Naive thymus-derived CD8-positive, alpha-beta T cell (primary cell): ENCODE measurements around the gene GMIP. TPM values are rescaled to one million over a fixed set of nuclear protein-coding genes. Genes with fewer than 3 reads are reported as not detected.
"Not testable (repeated sequence)": the region's sequence is repeated elsewhere in the genome, so short reads cannot be mapped to it uniquely, and the experiment has no call there.

Source experiments
- ATAC-seq, 2 donors: fragments of 150-1000 bp; cut with Tn5 transposase in 1 of 2; sonication (Bioruptor Pico), chemical (Tn5 transposase) in 1 of 2; 1 replicate in 1 of 2; 2 replicates in 1 of 2; pipeline ENCODE4 v1.10.0; 2021; ENCODE audit warnings: mild to moderate bottlenecking in 2 of 2, moderate library complexity in 2 of 2
- POLR2A ChIA-PET: fragments of 350-600 bp; sonication (Branson Sonifier 250); formaldehyde crosslinking; loops from one replicate; lab custom pipeline; 2021; ENCODE audit warnings: antibody characterized with exemption; lab: Charles Lee
- DNase-seq, 10 donors: peaks; one replicate each; pipeline versions ENCODE4 v3.0.0 to v3.0.0-alpha.2; 2020 to 2022
- H3K27ac Mint-ChIP-seq, 10 donors: one replicate each; pipeline ENCODE4 v1.8.0; 2020 to 2022; ENCODE audit warnings: mild to moderate bottlenecking in 10 of 10, mixed read lengths in 10 of 10, moderate library complexity in 4 of 10, inconsistent platforms in 1 of 10
- H3K27me3 Mint-ChIP-seq, 5 donors: one replicate each; pipeline ENCODE4 v1.8.0; 2021 to 2022; ENCODE audit warnings: mixed read lengths in 5 of 5
- H3K36me3 Mint-ChIP-seq, 3 donors: one replicate each; pipeline ENCODE4 v1.8.0; 2020 to 2022; ENCODE audit warnings: mixed read lengths in 3 of 3, mild to moderate bottlenecking in 2 of 3, inconsistent platforms in 1 of 3
- H3K4me1 Mint-ChIP-seq, 4 donors: one replicate each; pipeline ENCODE4 v1.8.0; 2021 to 2022; ENCODE audit warnings: mixed read lengths in 4 of 4
- H3K4me3 Mint-ChIP-seq, 10 donors: one replicate each; pipeline ENCODE4 v1.8.0; 2020 to 2022; ENCODE audit warnings: mild to moderate bottlenecking in 10 of 10, mixed read lengths in 10 of 10, moderate library complexity in 6 of 10, inconsistent platforms in 1 of 10
- H3K9me3 Mint-ChIP-seq, 9 donors: one replicate each; pipeline ENCODE4 v1.8.0; 2020 to 2022; ENCODE audit warnings: mixed read lengths in 9 of 9, mild to moderate bottlenecking in 3 of 9, inconsistent platforms in 1 of 9, moderate library complexity in 1 of 9
- polyA plus RNA-seq, 3 donors: library from polyadenylated mRNA; unstranded; fragments of 300-500 nt; fragmentation: Illumina TruSeq; gene quantifications; one replicate each; pipeline ENCODE4 v1.2.3, GENCODE V29; 2021
- total RNA-seq, 8 experiments: library from RNA in 2 of 8; stranded (reverse) in 2 of 8; gene quantifications; one replicate each; pipeline ENCODE4 v1.2.3 and lab custom pipeline; 2021 to 2026

Gene GMIP
- total and polyA plus RNA-seq, 5 experiments from 2014 or later, result 40.6 to 135 (median 72.4) TPM

GRCh38 chr19:19670070-19670551 is 26.7 kb upstream of the GMIP start:
- ATAC-seq (no peak), DNase-seq (no peak)
- Mint-ChIP-seq H3K9me3 (peaks cover 0 to 68% (median 2%) of the 10 kb centered on the region in 9 donors), H3K36me3 (peaks cover 6 to 55% (median 51%) of the 10 kb centered on the region in 3 donors), H3K27ac (peak overlapping the region; percentile 93 to 100 (median 96)), H3K4me3 (peak overlapping the region; percentile 82 to 95 (median 90)), H3K4me1 (peaks cover 8 to 55% (median 37%) of the 10 kb centered on the region in 4 donors), H3K27me3 (peaks cover 0 to 3% (median 0%) of the 10 kb centered on the region in 5 donors)
- POLR2A ChIA-PET, result interaction anchor here (0.6 to 12.8 kb wide), 24 partner anchors 8 to 407 kb away, joined by 3 to 289 read pairs (median 18); partner anchors contain the start of genes GATAD2A, GMIP, LPAR2 and NDUFA13

- peak; percentile 68 to 75 for ATAC-seq
- Mint-ChIP-seq H3K27me3 (peaks cover 0 to 3% (median 0%) of the 10 kb centered on the region in 5 donors), H3K36me3 (peaks cover 0 to 41% (median 41%) of the 10 kb centered on the region in 3 donors), H3K27ac (peak within 1 kb of the TSS; percentile 93 to 100 (median 97)), H3K4me1 (peaks cover 6 to 54% (median 35%) of the 10 kb centered on the region in 4 donors), H3K4me3 (peak within 1 kb of the TSS; percentile 82 to 95 (median 90)), H3K9me3 (peaks cover 0 to 58% (median 0%) of the 10 kb centered on the region in 9 donors)
- POLR2A ChIA-PET, result interaction anchor here (0.5 to 12.8 kb wide), 58 partner anchors 9 to 1877 kb away, joined by 3 to 289 read pairs (median 5); partner anchors contain the start of genes GATAD2A, GMIP, JUND and LPAR2
- peak; percentile 88 to 99 (median 95) for DNase-seq
Measured at GRCh38 chr19:19668230-19669012, 25.0 kb upstream of the GMIP start, which contains the start of gene ZNF101. TSS of gene ZNF101 (plus strand) at chr19:19668839. CDS start at chr19:19668964, 125 bp downstream.

GRCh38 chr19:19665420-19665948 is 22.0 kb upstream of the GMIP start:
- not testable (repeated sequence) for DNase-seq, ATAC-seq, H3K27me3 Mint-ChIP-seq
- POLR2A ChIA-PET, result interaction anchor here (0.6 to 12.8 kb wide), 11 partner anchors 11 to 156 kb away, joined by 3 to 289 read pairs (median 5); partner anchors contain the start of genes LPAR2, ZNF14 and ZNF506
- Mint-ChIP-seq H3K4me1 (peaks cover 21 to 60% (median 45%) of the 10 kb centered on the region in 4 donors), H3K9me3 (peaks cover 0 to 33% (median 0%) of the 10 kb centered on the region in 9 donors), H3K36me3 (peaks cover 0 to 20% (median 16%) of the 10 kb centered on the region in 3 donors), H3K27ac (peak overlapping the region in 6 of 10 donors; percentile 11 to 56 (median 32)), H3K4me3 (peak overlapping the region in 4 of 10 donors; percentile 18 to 41 (median 26))

GRCh38 chr19:19663256-19664120 is 20.0 kb upstream of the GMIP start, which contains the start of gene ATP13A1:
TSS of gene ATP13A1 (minus strand) at chr19:19663676. CDS start at chr19:19663666, 10 bp downstream.
- Mint-ChIP-seq H3K4me3 (peak within 1 kb of the TSS; percentile 83 to 97 (median 94)), H3K27me3 (peaks cover 0 to 3% (median 0%) of the 10 kb centered on the region in 5 donors), H3K4me1 (peaks cover 23 to 50% (median 40%) of the 10 kb centered on the region in 4 donors), H3K9me3 (peaks cover 0 to 18% (median 0%) of the 10 kb centered on the region in 9 donors), H3K27ac (peak within 1 kb of the TSS; percentile 93 to 100 (median 98)), H3K36me3 (peaks cover 0 to 19% (median 6%) of the 10 kb centered on the region in 3 donors)
- ATAC-seq, result peak; percentile 73 to 76
- DNase-seq, result peak; percentile 81 to 98 (median 93)
- POLR2A ChIA-PET, result interaction anchor here (0.6 to 12.8 kb wide), 34 partner anchors 9 to 1842 kb away, joined by 3 to 289 read pairs (median 4); partner anchors contain the start of genes GMIP, LPAR2, ZNF14 and ZNF253

DNA sequence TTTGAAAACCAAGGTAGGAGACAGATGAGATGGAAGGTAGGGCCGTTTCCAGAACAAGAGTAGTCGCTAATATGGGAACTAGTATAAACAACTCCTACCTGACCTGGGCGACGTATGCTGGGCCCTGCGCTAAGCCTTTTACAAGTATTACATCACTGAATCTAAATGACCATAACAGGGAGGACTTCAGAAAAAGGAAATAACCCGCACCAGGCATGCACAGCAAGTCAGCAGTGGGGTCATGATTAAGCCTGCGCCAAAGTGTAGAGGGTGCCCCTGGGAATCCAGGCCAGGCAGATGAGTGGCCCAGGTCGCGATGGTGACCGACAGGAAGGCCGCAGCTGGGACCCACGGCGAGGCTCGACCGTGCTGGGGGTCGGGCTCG is 19.4 kb upstream of the GMIP start:
- POLR2A ChIA-PET, result interaction anchor here (0.6 to 12.8 kb wide), 22 partner anchors 8 to 238 kb away, joined by 3 to 289 read pairs (median 6); partner anchors contain the start of genes GMIP, LPAR2, ZNF14 and ZNF253
- ATAC-seq (peak in 1 of 2 donors; percentile 0), DNase-seq (no peak)
- peak overlapping the region; percentile 88 to 96 (median 93) for H3K27ac Mint-ChIP-seq
- H3K4me3 Mint-ChIP-seq, result peak overlapping the region; percentile 79 to 94 (median 91)
- H3K36me3 Mint-ChIP-seq, result peaks cover 0 to 26% (median 9%) of the 10 kb centered on the region in 3 donors
- peaks cover 23 to 49% (median 34%) of the 10 kb centered on the region in 4 donors for H3K4me1 Mint-ChIP-seq
- H3K27me3 Mint-ChIP-seq, result no peaks in the 10 kb centered on the region
- peaks cover 0 to 12% (median 0%) of the 10 kb centered on the region in 9 donors for H3K9me3 Mint-ChIP-seq

- Mint-ChIP-seq H3K9me3 (peaks cover 0 to 7% (median 0%) of the 10 kb centered on the region in 9 donors), H3K4me3 (peak overlapping the region; percentile 79 to 94 (median 91)), H3K27ac (peak overlapping the region; percentile 88 to 96 (median 93)), H3K36me3 (peaks cover 0 to 30% (median 9%) of the 10 kb centered on the region in 3 donors), H3K4me1 (peaks cover 23 to 44% (median 31%) of the 10 kb centered on the region in 4 donors), H3K27me3 (no peaks in the 10 kb centered on the region)
- DNase-seq (peak in 1 of 10 donors; percentile 53), ATAC-seq (no peak)
- POLR2A ChIA-PET, result interaction anchor here (0.6 to 12.8 kb wide), 15 partner anchors 8 to 239 kb away, joined by 3 to 289 read pairs (median 11); partner anchors contain the start of genes GMIP, LPAR2, ZNF14 and ZNF506
Measured at GRCh38 chr19:19662344-19662743, 18.9 kb upstream of the GMIP start.

DNA sequence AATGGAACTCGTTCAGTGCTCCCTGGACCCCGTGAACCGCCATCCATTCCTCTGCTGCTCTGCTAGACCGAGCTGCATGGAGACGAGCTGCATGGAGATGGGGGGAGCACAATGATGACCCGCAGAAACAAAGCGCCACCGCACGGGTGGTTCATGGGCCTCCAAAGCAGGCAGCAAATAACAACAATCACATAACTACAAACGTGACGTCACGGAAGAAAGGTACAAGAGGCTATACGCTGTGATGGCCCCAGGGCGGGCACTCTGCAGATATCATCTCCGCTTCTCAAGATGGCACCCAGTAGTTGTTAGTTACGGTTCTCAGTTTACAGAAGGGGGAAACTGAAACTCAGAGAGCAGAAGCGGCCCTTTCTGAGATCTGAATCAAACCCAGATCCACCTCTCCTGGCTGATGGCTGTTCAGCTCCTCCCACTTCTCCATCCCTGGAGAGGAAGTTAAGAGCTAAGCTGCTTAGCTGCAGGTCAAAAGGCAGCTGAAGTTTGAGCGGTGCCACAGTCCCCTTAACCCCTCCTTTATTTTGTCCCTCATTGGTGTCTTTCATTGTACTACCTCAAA is 18.3 kb upstream of the GMIP start:
- ATAC-seq (no peak), DNase-seq (peak in 1 of 10 donors; percentile 21)
- H3K9me3 Mint-ChIP-seq, result peaks cover 0 to 5% (median 0%) of the 10 kb centered on the region in 9 donors
- peak overlapping the region; percentile 88 to 96 (median 93) for H3K27ac Mint-ChIP-seq
- H3K4me1 Mint-ChIP-seq, result peaks cover 23 to 42% (median 30%) of the 10 kb centered on the region in 4 donors
- H3K4me3 Mint-ChIP-seq, result peak overlapping the region; percentile 79 to 94 (median 91)
- H3K27me3 Mint-ChIP-seq, result no peaks in the 10 kb centered on the region
- POLR2A ChIA-PET, result interaction anchor here (0.6 to 12.8 kb wide), 7 partner anchors 9 to 160 kb away, joined by 4 to 289 read pairs (median 20); partner anchors contain the start of genes LPAR2, ZNF14 and ZNF506
- peaks cover 0 to 36% (median 11%) of the 10 kb centered on the region in 3 donors for H3K36me3 Mint-ChIP-seq

DNA sequence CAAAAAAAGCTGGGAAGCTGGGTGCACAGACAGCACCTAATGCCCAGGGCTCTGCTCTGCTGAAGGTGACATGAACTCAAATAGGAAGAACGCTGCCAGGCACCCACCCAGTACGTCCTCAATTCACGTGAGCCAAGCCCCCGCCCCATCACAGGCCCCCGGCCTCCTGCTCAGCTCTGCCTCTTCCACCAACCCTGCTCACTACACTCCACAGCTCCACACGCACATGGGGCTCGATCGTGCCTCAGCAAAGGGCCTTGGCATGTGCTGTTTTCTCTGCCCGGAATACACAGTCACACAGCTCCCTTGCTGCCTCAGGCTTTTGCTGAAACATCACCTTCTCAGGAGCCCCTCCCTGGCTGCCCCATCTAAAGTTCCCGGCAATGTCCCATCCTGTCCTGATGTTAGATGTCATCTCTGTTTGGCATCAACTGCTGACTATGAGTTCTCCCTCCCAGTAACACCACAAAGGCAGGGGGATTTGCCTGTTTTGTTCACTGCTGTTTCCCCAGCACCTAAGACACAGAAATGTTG is 17.8 kb upstream of the GMIP start:
- Mint-ChIP-seq H3K36me3 (peaks cover 0 to 41% (median 12%) of the 10 kb centered on the region in 3 donors), H3K4me1 (peaks cover 23 to 40% (median 29%) of the 10 kb centered on the region in 4 donors), H3K27me3 (no peaks in the 10 kb centered on the region), H3K9me3 (peaks cover 0 to 5% (median 0%) of the 10 kb centered on the region in 9 donors), H3K4me3 (peak overlapping the region; percentile 71 to 93 (median 86)), H3K27ac (peak overlapping the region in 9 of 10 donors; percentile 19 to 96 (median 89))
- ATAC-seq (no peak), DNase-seq (peak in 1 of 10 donors; percentile 50)
- POLR2A ChIA-PET, result interaction anchor here (1.3 to 12.8 kb wide), 5 partner anchors 9 to 161 kb away, joined by 4 to 289 read pairs (median 36); partner anchors contain the start of genes ZNF14 and ZNF506

- ATAC-seq (no peak), DNase-seq (peak in 1 of 10 donors; percentile 37)
- Mint-ChIP-seq H3K27me3 (no peaks in the 10 kb centered on the region), H3K27ac (peak overlapping the region in 3 of 10 donors; percentile 3 to 55 (median 43)), H3K4me3 (no peak overlapping the region), H3K4me1 (peaks cover 23 to 39% (median 28%) of the 10 kb centered on the region in 4 donors), H3K36me3 (peaks cover 0 to 56% (median 14%) of the 10 kb centered on the region in 3 donors), H3K9me3 (peaks cover 0 to 5% (median 0%) of the 10 kb centered on the region in 9 donors)
- POLR2A ChIA-PET, result interaction anchor here (0.6 to 2.2 kb wide), 4 partner anchors 8 to 395 kb away, joined by 3 to 13 read pairs (median 4); partner anchors contain the start of genes GMIP, ZNF101 and ZNF93
Measured at GRCh38 chr19:19659646-19660245, 16.3 kb upstream of the GMIP start.
